HUES6 (cell line): ENCODE data around the gene SLC25A39.

ENCODE experiments used
- H3K27ac ChIP-seq: 2 replicates; pipeline ENCODE4 v1.7.0; 2013; ENCODE audit warnings: low read depth, mild to moderate bottlenecking, low read length, inconsistent platforms
- H3K27me3 ChIP-seq: 2 replicates; pipeline ENCODE4 v1.6.1; 2013; ENCODE audit warnings: low read length; ENCODE audit not compliant: control insufficient read depth, insufficient read depth
- H3K36me3 ChIP-seq: 2 replicates; pipeline ENCODE4 v1.6.1; 2013; ENCODE audit warnings: low read length; ENCODE audit not compliant: control insufficient read depth, insufficient read depth
- H3K4me1 ChIP-seq: 2 replicates; pipeline ENCODE4 v1.6.1; 2013; ENCODE audit warnings: low read length; ENCODE audit not compliant: control insufficient read depth, insufficient read depth
- H3K4me3 ChIP-seq: 2 replicates; pipeline ENCODE4 v1.5.1; 2013; ENCODE audit warnings: low read depth, low read length
- H3K9ac ChIP-seq: one replicate; pipeline ENCODE4 v1.6.1; 2013; ENCODE audit warnings: mild to moderate bottlenecking, low read length
- H3K9me3 ChIP-seq: 2 replicates; pipeline ENCODE4 v1.6.1; 2013; ENCODE audit warnings: low read depth, low read length; ENCODE audit not compliant: control insufficient read depth, insufficient read depth

The SLC25A39 gene

GRCh38 chr17:44361292-44362260, 37.0 kb upstream of the SLC25A39 start:
- Histone ChIP-seq H3K9me3 (no peaks in the 10 kb centered on the region), H3K27ac (no peak overlapping the region), H3K4me1 (peaks cover 20% of the 10 kb centered on the region), H3K36me3 (0 out of 2 replicates have a peak, but pooled peaks cover 6% of the 10 kb centered on the region), H3K9ac (no peak overlapping the region), H3K27me3 (peaks cover 18% of the 10 kb centered on the region), H3K4me3 (0 out of 2 replicates have a peak overlapping the region, but pooled peaks have one; percentile 82)

GRCh38 chr17:44360826-44361225, 36.2 kb upstream of the SLC25A39 start:
- Histone ChIP-seq H3K9ac (no peak overlapping the region), H3K27ac (no peak overlapping the region), H3K9me3 (no peaks in the 10 kb centered on the region), H3K36me3 (0 out of 2 replicates have a peak, but pooled peaks cover 6% of the 10 kb centered on the region), H3K27me3 (peaks cover 11% of the 10 kb centered on the region), H3K4me1 (peaks cover 20% of the 10 kb centered on the region), H3K4me3 (0 out of 2 replicates have a peak overlapping the region, but pooled peaks have one; percentile 5)

GRCh38 chr17:44360144-44360533, 35.5 kb upstream of the SLC25A39 start:
- no peak overlapping the region for H3K27ac ChIP-seq
- no peaks in the 10 kb centered on the region for H3K9me3 ChIP-seq
- H3K4me3 ChIP-seq: no peak overlapping the region
- H3K9ac ChIP-seq: no peak overlapping the region
- H3K36me3 ChIP-seq: 0 out of 2 replicates have a peak, but pooled peaks cover 6% of the 10 kb centered on the region
- H3K27me3 ChIP-seq: peaks cover 4% of the 10 kb centered on the region
- H3K4me1 ChIP-seq: peaks cover 22% of the 10 kb centered on the region

- H3K9me3 ChIP-seq: no peaks in the 10 kb centered on the region
- H3K4me3 ChIP-seq: no peak overlapping the region
- 0 out of 2 replicates have a peak, but pooled peaks cover 6% of the 10 kb centered on the region for H3K36me3 ChIP-seq
- peaks cover 23% of the 10 kb centered on the region for H3K4me1 ChIP-seq
- H3K27me3 ChIP-seq: no peaks in the 10 kb centered on the region; the same call in 1 of the 2 replicates
- H3K9ac ChIP-seq: no peak overlapping the region
- no peak overlapping the region for H3K27ac ChIP-seq
Observed at GRCh38 chr17:44359458-44360143, 35.0 kb upstream of the SLC25A39 start.

GRCh38 chr17:44359006-44359405, 34.4 kb upstream of the SLC25A39 start:
- no peaks in the 10 kb centered on the region for H3K27me3 ChIP-seq
- 0 out of 2 replicates have a peak, but pooled peaks cover 6% of the 10 kb centered on the region for H3K36me3 ChIP-seq
- no peak overlapping the region for H3K4me3 ChIP-seq
- H3K27ac ChIP-seq: no peak overlapping the region
- no peaks in the 10 kb centered on the region for H3K9me3 ChIP-seq
- H3K9ac ChIP-seq: no peak overlapping the region
- peaks cover 23% of the 10 kb centered on the region for H3K4me1 ChIP-seq

- Histone ChIP-seq H3K27ac (no peak overlapping the region), H3K9ac (no peak overlapping the region), H3K36me3 (0 out of 2 replicates have a peak, but pooled peaks cover 6% of the 10 kb centered on the region), H3K4me3 (no peak overlapping the region), H3K4me1 (peaks cover 23% of the 10 kb centered on the region), H3K27me3 (no peaks in the 10 kb centered on the region), H3K9me3 (no peaks in the 10 kb centered on the region)
Observed at GRCh38 chr17:44358066-44358465, 33.4 kb upstream of the SLC25A39 start.

- Histone ChIP-seq H3K4me3 (no peak overlapping the region), H3K9me3 (no peaks in the 10 kb centered on the region), H3K4me1 (peaks cover 11% of the 10 kb centered on the region), H3K27ac (no peak overlapping the region), H3K9ac (no peak overlapping the region), H3K36me3 (peaks cover 21% of the 10 kb centered on the region), H3K27me3 (no peaks in the 10 kb centered on the region)
Observed at GRCh38 chr17:44356241-44356640, 31.6 kb upstream of the SLC25A39 start.

- Histone ChIP-seq H3K4me3 (no peak overlapping the region), H3K9me3 (no peaks in the 10 kb centered on the region), H3K27me3 (no peaks in the 10 kb centered on the region), H3K36me3 (peaks cover 25% of the 10 kb centered on the region), H3K4me1 (peaks cover 5% of the 10 kb centered on the region; the same call in 1 of the 2 replicates), H3K9ac (no peak overlapping the region), H3K27ac (no peak overlapping the region)
Observed at GRCh38 chr17:44355642-44356099, 31.0 kb upstream of the SLC25A39 start.

- Histone ChIP-seq H3K27ac (no peak overlapping the region), H3K4me1 (0 out of 2 replicates have a peak, but pooled peaks cover 3% of the 10 kb centered on the region), H3K36me3 (peaks cover 25% of the 10 kb centered on the region), H3K9me3 (no peaks in the 10 kb centered on the region), H3K4me3 (peak overlapping the region; percentile 58), H3K27me3 (no peaks in the 10 kb centered on the region), H3K9ac (no peak overlapping the region)
Observed at GRCh38 chr17:44354582-44355561, 30.2 kb upstream of the SLC25A39 start.
